Activated naive CD8-positive, alpha-beta T cell treated with anti-CD3 and anti-CD28 coated beads for 36 hours (primary cell): Measurements from ENCODE around the gene STAG2. TPM values are rescaled to one million over a fixed set of nuclear protein-coding genes. Genes with fewer than 3 reads are reported as not detected.

Experiments used
- DNase-seq: peaks from one replicate; pipeline ENCODE4 v3.0.0; 2021
- H3K27ac Mint-ChIP-seq: one replicate; pipeline ENCODE4 v1.8.0; 2022; ENCODE audit warnings: mild to moderate bottlenecking, moderate library complexity, mixed read lengths
- H3K27me3 Mint-ChIP-seq: one replicate; pipeline ENCODE4 v1.8.0; 2022; ENCODE audit warnings: mild to moderate bottlenecking, mixed read lengths
- H3K36me3 Mint-ChIP-seq: one replicate; pipeline ENCODE4 v1.8.0; 2021; ENCODE audit warnings: mild to moderate bottlenecking, mixed read lengths
- H3K4me1 Mint-ChIP-seq: one replicate; pipeline ENCODE4 v1.8.0; 2021; ENCODE audit warnings: mixed read lengths
- H3K4me3 Mint-ChIP-seq: one replicate; pipeline ENCODE4 v1.8.0; 2022; ENCODE audit warnings: mild to moderate bottlenecking, moderate library complexity, mixed read lengths
- H3K9me3 Mint-ChIP-seq: one replicate; pipeline ENCODE4 v1.8.0; 2022; ENCODE audit warnings: mixed read lengths
- total RNA-seq, 2 experiments: library from RNA; stranded (reverse); gene quantifications; one replicate each; pipeline ENCODE4 v1.2.3, GENCODE V29; 2021

Gene STAG2
- total RNA-seq, 2 experiments from 2014 or later: 109 to 112 TPM

DNA sequence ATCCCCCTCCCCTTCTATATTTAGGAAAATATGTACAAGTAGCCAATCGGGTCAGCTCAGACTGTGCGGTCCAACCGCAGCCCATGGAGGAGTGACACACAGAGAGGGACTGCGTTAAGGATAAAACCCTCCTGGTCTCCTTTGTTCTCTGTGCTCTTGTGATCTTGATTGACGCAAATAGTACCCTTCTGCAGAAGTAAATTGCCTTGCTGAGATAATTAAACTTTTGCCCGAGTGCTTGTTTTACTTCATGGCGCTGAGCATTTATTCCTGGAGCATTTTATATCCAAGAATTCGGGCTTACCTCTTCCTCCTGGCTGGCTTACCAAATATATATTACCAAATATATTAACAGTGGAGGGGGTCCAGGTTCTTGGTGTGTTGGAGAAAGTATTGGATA lies 184.2 kb downstream of the STAG2 start:
- Mint-ChIP-seq H3K36me3 (no peaks in the 10 kb centered on the region), H3K27me3 (no peaks in the 10 kb centered on the region), H3K4me3 (no peak overlapping the region)

DNA sequence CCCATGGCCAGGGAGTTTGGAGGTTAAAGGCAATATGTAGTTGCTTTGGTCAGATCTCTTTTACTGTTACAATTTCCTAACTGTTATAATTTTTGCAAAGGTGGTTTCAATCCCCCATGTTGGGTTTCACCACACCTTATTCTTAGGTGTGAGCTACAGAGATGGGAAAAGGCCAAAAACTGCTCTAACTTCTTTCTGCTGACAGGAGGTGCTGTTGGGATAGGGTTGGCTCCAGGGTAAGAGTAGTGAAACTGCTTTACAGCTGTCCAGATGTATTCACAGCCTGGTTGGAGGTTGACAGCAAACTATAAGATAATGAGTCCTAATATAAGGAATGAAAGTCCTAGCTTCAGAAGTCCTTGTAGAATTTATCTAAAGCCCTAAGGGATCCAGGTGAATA lies 189.7 kb downstream of the STAG2 start:
- no peak overlapping the region for H3K4me3 Mint-ChIP-seq
- H3K4me1 Mint-ChIP-seq: no peaks in the 10 kb centered on the region
- H3K27ac Mint-ChIP-seq: no peak overlapping the region
- H3K9me3 Mint-ChIP-seq: peaks cover 8% of the 10 kb centered on the region
- no peak for DNase-seq
- H3K36me3 Mint-ChIP-seq: no peaks in the 10 kb centered on the region
- H3K27me3 Mint-ChIP-seq: no peaks in the 10 kb centered on the region

More for the DNA sequence above, 184.2 kb downstream of the STAG2 start:
- Mint-ChIP-seq H3K27ac (no peak overlapping the region), H3K4me1 (no peaks in the 10 kb centered on the region), H3K9me3 (peaks cover 11% of the 10 kb centered on the region)
- no peak for DNase-seq

Other genes starting within 250 kb of the STAG2 start
- 10 to 100 TPM; 69.7 to 72.1 TPM for gene THOC2, start 228.7 kb upstream of the STAG2 start, total RNA-seq
- gene XIAP, start 101.7 kb upstream of the STAG2 start, total RNA-seq: 10 to 100 TPM; 23.7 to 26.7 TPM